Measurements from ENCODE around the gene AGAP1. TPM values are rescaled to one million over a fixed set of nuclear protein-coding genes. Genes with fewer than 3 reads are reported as not detected.

AGAP1 gene
- total RNA-seq, 2 experiments from 2014 or later: 2.2 TPM

GRCh38 chr2:235566931-235567495 is 73.2 kb downstream of the AGAP1 start:
- Mint-ChIP-seq H3K27me3 (peaks cover 24% of the 10 kb centered on the region), H3K4me3 (no peak overlapping the region), H3K9me3 (ENCODE audit: low read depth) (no peaks in the 10 kb centered on the region), H3K27ac (no peak overlapping the region), H3K36me3 (ENCODE audit: low read depth) (no peaks in the 10 kb centered on the region), H3K4me1 (no peaks in the 10 kb centered on the region)
- intact Hi-C loops (cut with DNase I, micrococcal nuclease): no loop called here
- ChIA-PET CTCF (no interaction called here), POLR2A (interaction anchor here (0.5 kb wide), 1 partner anchor 64 kb away, joined by 4 read pairs; no protein-coding TSS in a partner anchor)
- no peak for DNase-seq
- no peak for ATAC-seq

- ChIA-PET CTCF (no interaction called here), POLR2A (interaction anchor here (0.5 kb wide), 1 partner anchor 65 kb away, joined by 4 read pairs; no protein-coding TSS in a partner anchor)
- H3K4me3 Mint-ChIP-seq: no peak overlapping the region
- no peaks in the 10 kb centered on the region for H3K4me1 Mint-ChIP-seq
- H3K27ac Mint-ChIP-seq: no peak overlapping the region
- intact Hi-C loops (cut with DNase I, micrococcal nuclease): no loop called here
- H3K36me3 Mint-ChIP-seq (ENCODE audit: low read depth): no peaks in the 10 kb centered on the region
- H3K27me3 Mint-ChIP-seq: peaks cover 26% of the 10 kb centered on the region
- no peak for ATAC-seq
- DNase-seq: no peak
- no peaks in the 10 kb centered on the region for H3K9me3 Mint-ChIP-seq (ENCODE audit: low read depth)
Observed at GRCh38 chr2:235567842-235568241, 74.0 kb downstream of the AGAP1 start.

- POLR2A ChIA-PET: no interaction called here
- CTCF ChIA-PET: interaction anchor here (0.6 kb wide), 1 partner anchor 8 kb away, joined by 3 read pairs; no protein-coding TSS in a partner anchor
- Mint-ChIP-seq H3K36me3 (ENCODE audit: low read depth) (no peaks in the 10 kb centered on the region), H3K9me3 (ENCODE audit: low read depth) (no peaks in the 10 kb centered on the region), H3K27me3 (peaks cover 24% of the 10 kb centered on the region), H3K4me3 (no peak overlapping the region), H3K27ac (no peak overlapping the region), H3K4me1 (no peaks in the 10 kb centered on the region)
- intact Hi-C loops (cut with DNase I, micrococcal nuclease): no loop called here
- DNase-seq: no peak
- ATAC-seq: no peak
Observed at GRCh38 chr2:235568431-235568830, 74.6 kb downstream of the AGAP1 start.

GRCh38 chr2:235569837-235570236 is 76.0 kb downstream of the AGAP1 start:
- no peak overlapping the region for H3K27ac Mint-ChIP-seq
- no peak overlapping the region for H3K4me3 Mint-ChIP-seq
- H3K4me1 Mint-ChIP-seq: no peaks in the 10 kb centered on the region
- no peaks in the 10 kb centered on the region for H3K9me3 Mint-ChIP-seq (ENCODE audit: low read depth)
- ATAC-seq: no peak
- H3K36me3 Mint-ChIP-seq (ENCODE audit: low read depth): no peaks in the 10 kb centered on the region
- ChIA-PET POLR2A (no interaction called here), CTCF (no interaction called here)
- peaks cover 20% of the 10 kb centered on the region for H3K27me3 Mint-ChIP-seq
- intact Hi-C loops (cut with DNase I, micrococcal nuclease): no loop called here
- DNase-seq: no peak

- Mint-ChIP-seq H3K4me3 (no peak overlapping the region), H3K27me3 (peaks cover 19% of the 10 kb centered on the region), H3K4me1 (no peaks in the 10 kb centered on the region), H3K27ac (no peak overlapping the region), H3K36me3 (ENCODE audit: low read depth) (no peaks in the 10 kb centered on the region), H3K9me3 (ENCODE audit: low read depth) (no peaks in the 10 kb centered on the region)
- ChIA-PET CTCF (no interaction called here), POLR2A (no interaction called here)
- ATAC-seq (no peak), DNase-seq (no peak)
- intact Hi-C loops (cut with DNase I, micrococcal nuclease): no loop called here
Observed at GRCh38 chr2:235570256-235570655, 76.4 kb downstream of the AGAP1 start.

- ATAC-seq (no peak), DNase-seq (no peak)
- Mint-ChIP-seq H3K36me3 (ENCODE audit: low read depth) (no peaks in the 10 kb centered on the region), H3K27me3 (peaks cover 17% of the 10 kb centered on the region), H3K4me1 (no peaks in the 10 kb centered on the region), H3K9me3 (ENCODE audit: low read depth) (no peaks in the 10 kb centered on the region), H3K4me3 (no peak overlapping the region), H3K27ac (no peak overlapping the region)
- ChIA-PET POLR2A (no interaction called here), CTCF (no interaction called here)
- intact Hi-C loops (cut with DNase I, micrococcal nuclease): no loop called here
Observed at GRCh38 chr2:235570966-235571692, 77.3 kb downstream of the AGAP1 start.

GRCh38 chr2:235572592-235572991 is 78.7 kb downstream of the AGAP1 start:
- H3K4me1 Mint-ChIP-seq: no peaks in the 10 kb centered on the region
- intact Hi-C loops (cut with DNase I, micrococcal nuclease): no loop called here
- DNase-seq (no peak), ATAC-seq (no peak)
- H3K27me3 Mint-ChIP-seq: peaks cover 9% of the 10 kb centered on the region
- H3K4me3 Mint-ChIP-seq: no peak overlapping the region
- POLR2A ChIA-PET: no interaction called here
- H3K27ac Mint-ChIP-seq: no peak overlapping the region
- no peaks in the 10 kb centered on the region for H3K9me3 Mint-ChIP-seq (ENCODE audit: low read depth)
- no peaks in the 10 kb centered on the region for H3K36me3 Mint-ChIP-seq (ENCODE audit: low read depth)
- CTCF ChIA-PET: no interaction called here

GRCh38 chr2:235573331-235574221 is 79.7 kb downstream of the AGAP1 start:
- peaks cover 9% of the 10 kb centered on the region for H3K27me3 Mint-ChIP-seq
- no peak overlapping the region for H3K27ac Mint-ChIP-seq
- no peaks in the 10 kb centered on the region for H3K4me1 Mint-ChIP-seq
- ChIA-PET CTCF (interaction anchor here (0.6 kb wide), 1 partner anchor 358 kb away, joined by 4 read pairs; no protein-coding TSS in a partner anchor), POLR2A (no interaction called here)
- intact Hi-C loops (cut with DNase I, micrococcal nuclease): no loop called here
- ATAC-seq (no peak), DNase-seq (no peak)
- H3K9me3 Mint-ChIP-seq (ENCODE audit: low read depth): no peaks in the 10 kb centered on the region
- H3K4me3 Mint-ChIP-seq: no peak overlapping the region
- H3K36me3 Mint-ChIP-seq (ENCODE audit: low read depth): no peaks in the 10 kb centered on the region

GRCh38 chr2:235575431-235575830 is 81.6 kb downstream of the AGAP1 start:
- ChIA-PET CTCF (interaction anchor here (0.6 kb wide), 1 partner anchor 1617 kb away, joined by 3 read pairs; no protein-coding TSS in a partner anchor), POLR2A (no interaction called here)

GRCh38 chr2:235575904-235576303 is 82.1 kb downstream of the AGAP1 start:
- no peak overlapping the region for H3K27ac Mint-ChIP-seq
- no peak overlapping the region for H3K4me3 Mint-ChIP-seq
- no peaks in the 10 kb centered on the region for H3K36me3 Mint-ChIP-seq (ENCODE audit: low read depth)
- ATAC-seq (no peak), DNase-seq (no peak)
- POLR2A ChIA-PET: no interaction called here
- H3K4me1 Mint-ChIP-seq: no peaks in the 10 kb centered on the region
- H3K9me3 Mint-ChIP-seq (ENCODE audit: low read depth): no peaks in the 10 kb centered on the region
- CTCF ChIA-PET: interaction anchor here (0.7 kb wide), 1 partner anchor 7 kb away, joined by 3 read pairs; no protein-coding TSS in a partner anchor
- intact Hi-C loops (cut with DNase I, micrococcal nuclease): loop anchor here in 1 of 2 experiments (1.0 kb wide), 1 partner anchor 97 kb away; no protein-coding TSS in a partner anchor
- peaks cover 6% of the 10 kb centered on the region for H3K27me3 Mint-ChIP-seq

More at GRCh38 chr2:235575431-235575830, 81.6 kb downstream of the AGAP1 start:
- DNase-seq (no peak), ATAC-seq (no peak)
- H3K36me3 Mint-ChIP-seq (ENCODE audit: low read depth): no peaks in the 10 kb centered on the region
- intact Hi-C loops (cut with DNase I, micrococcal nuclease): loop anchor here in 1 of 2 experiments (1.0 kb wide), 1 partner anchor 96 kb away; no protein-coding TSS in a partner anchor
- H3K9me3 Mint-ChIP-seq (ENCODE audit: low read depth): no peaks in the 10 kb centered on the region
- H3K27me3 Mint-ChIP-seq: peaks cover 9% of the 10 kb centered on the region
- no peaks in the 10 kb centered on the region for H3K4me1 Mint-ChIP-seq
- H3K4me3 Mint-ChIP-seq: no peak overlapping the region
- H3K27ac Mint-ChIP-seq: no peak overlapping the region

GRCh38 chr2:235576337-235576910 is 82.6 kb downstream of the AGAP1 start:
- Mint-ChIP-seq H3K9me3 (ENCODE audit: low read depth) (no peaks in the 10 kb centered on the region), H3K4me1 (no peaks in the 10 kb centered on the region), H3K27me3 (peaks cover 6% of the 10 kb centered on the region), H3K27ac (no peak overlapping the region), H3K36me3 (ENCODE audit: low read depth) (no peaks in the 10 kb centered on the region), H3K4me3 (no peak overlapping the region)
- intact Hi-C loops (cut with DNase I, micrococcal nuclease): no loop called here
- no peak for ATAC-seq
- ChIA-PET POLR2A (no interaction called here), CTCF (interaction anchor here (0.7 kb wide), 1 partner anchor 8 kb away, joined by 3 read pairs; no protein-coding TSS in a partner anchor)
- no peak for DNase-seq
